DLD1 (cell line): ENCODE results near the gene FAM120B.
"Not testable (repeated sequence)": the region's sequence is repeated elsewhere in the genome, so short reads cannot be mapped to it uniquely, and the experiment has no call there.

ENCODE experiments used
- in situ Hi-C: cut with HindIII; loops from 2 replicates; pipeline ENCODE4 v1.10.0; 2017; ENCODE audit warnings: low sequenced_read_pairs

The FAM120B gene

GRCh38 chr6:170346649-170347048 is 40.1 kb downstream of the FAM120B start:
- in situ Hi-C loops: loop anchor here (10.0 kb wide), 1 partner anchor 452 kb away; no protein-coding TSS in a partner anchor

GRCh38 chr6:170347091-170347490 is 40.5 kb downstream of the FAM120B start:
- in situ Hi-C loops: loop anchor here (10.0 kb wide), 1 partner anchor 452 kb away; no protein-coding TSS in a partner anchor

- in situ Hi-C loops: loop anchor here (10.0 kb wide), 1 partner anchor 453 kb away; no protein-coding TSS in a partner anchor
These were observed 41.4 kb downstream of the FAM120B start for GRCh38 chr6:170347975-170348374.

GRCh38 chr6:170351456-170351855 is 44.9 kb downstream of the FAM120B start:
- in situ Hi-C loops: not testable (repeated sequence)

GRCh38 chr6:170355190-170355589 is 48.6 kb downstream of the FAM120B start:
- in situ Hi-C loops: not testable (repeated sequence)

GRCh38 chr6:170355661-170356060 is 49.1 kb downstream of the FAM120B start:
- in situ Hi-C loops: no loop called here

- in situ Hi-C loops: no loop called here
These were observed 51.3 kb downstream of the FAM120B start for GRCh38 chr6:170357812-170358211.

GRCh38 chr6:170358496-170358895 is 51.9 kb downstream of the FAM120B start:
- in situ Hi-C loops: no loop called here

GRCh38 chr6:170360476-170360875 is 53.9 kb downstream of the FAM120B start:
- in situ Hi-C loops: no loop called here

- in situ Hi-C loops: no loop called here
These were observed 54.8 kb downstream of the FAM120B start for GRCh38 chr6:170361335-170361734.

GRCh38 chr6:170362121-170362520 is 55.6 kb downstream of the FAM120B start:
- in situ Hi-C loops: no loop called here

GRCh38 chr6:170363255-170363654 is 56.7 kb downstream of the FAM120B start:
- in situ Hi-C loops: no loop called here

- in situ Hi-C loops: no loop called here
These were observed 58.6 kb downstream of the FAM120B start for GRCh38 chr6:170365121-170365520.

GRCh38 chr6:170365593-170365992 is 59.0 kb downstream of the FAM120B start:
- in situ Hi-C loops: no loop called here

GRCh38 chr6:170366248-170366960 is 59.8 kb downstream of the FAM120B start:
- in situ Hi-C loops: no loop called here

GRCh38 chr6:170367241-170367640 is 60.7 kb downstream of the FAM120B start:
- in situ Hi-C loops: no loop called here

GRCh38 chr6:170368544-170368943 is 62.0 kb downstream of the FAM120B start:
- in situ Hi-C loops: no loop called here

GRCh38 chr6:170369403-170369802 is 62.8 kb downstream of the FAM120B start:
- in situ Hi-C loops: no loop called here

- in situ Hi-C loops: no loop called here
These were observed 63.9 kb downstream of the FAM120B start for GRCh38 chr6:170370416-170370815.

- in situ Hi-C loops: no loop called here
These were observed 64.5 kb downstream of the FAM120B start for GRCh38 chr6:170371080-170371479.

- in situ Hi-C loops: no loop called here
These were observed 65.0 kb downstream of the FAM120B start for GRCh38 chr6:170371588-170371987.

- in situ Hi-C loops: no loop called here
These were observed 66.1 kb downstream of the FAM120B start for GRCh38 chr6:170372380-170373325.
